NOMO-1 treated with DMSO at 0.1 percent for 48 hours (cell line): ENCODE results near the gene RBM3.
"Not testable (repeated sequence)": the region's sequence is repeated elsewhere in the genome, so short reads cannot be mapped to it uniquely, and the experiment has no call there.

Source experiments
- DNase-seq: peaks from one replicate; lab custom pipeline; 2025; ENCODE audit not compliant: unreplicated experiment; lab: John Stamatoyannopoulos, UW

The RBM3 gene

GRCh38 chrX:48574270-48575266 is at the start of gene RBM3:
Gene RBM3, plus strand, starts transcription at chrX:48574484. Its CDS starts 697 bp downstream, at chrX:48575181.
- peak; percentile 90 for DNase-seq

GRCh38 chrX:48525853-48526252 is 48.4 kb upstream of the RBM3 start:
- not testable (repeated sequence) for DNase-seq

DNA sequence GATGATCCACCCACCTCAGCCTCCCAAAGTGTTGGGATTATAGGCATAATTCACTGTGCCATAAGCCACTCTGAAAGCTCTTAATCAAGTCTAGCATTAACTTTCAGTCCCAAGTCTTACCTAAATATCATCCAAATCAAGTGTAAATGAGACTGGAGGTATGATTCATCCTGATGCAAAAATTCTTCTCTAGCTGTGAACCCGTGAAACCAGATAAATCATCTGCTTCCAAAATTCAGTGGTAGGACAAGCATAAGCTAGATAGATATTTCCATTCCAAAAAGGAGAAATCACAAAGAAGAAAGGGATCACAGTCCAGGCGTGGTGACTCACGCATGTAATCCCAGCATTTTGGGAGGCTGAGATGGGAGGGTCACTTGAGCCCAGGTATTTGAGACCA is 43.5 kb upstream of the RBM3 start:
- no peak for DNase-seq

- DNase-seq: no peak
Measured at GRCh38 chrX:48531358-48531959, 42.8 kb upstream of the RBM3 start.

DNA sequence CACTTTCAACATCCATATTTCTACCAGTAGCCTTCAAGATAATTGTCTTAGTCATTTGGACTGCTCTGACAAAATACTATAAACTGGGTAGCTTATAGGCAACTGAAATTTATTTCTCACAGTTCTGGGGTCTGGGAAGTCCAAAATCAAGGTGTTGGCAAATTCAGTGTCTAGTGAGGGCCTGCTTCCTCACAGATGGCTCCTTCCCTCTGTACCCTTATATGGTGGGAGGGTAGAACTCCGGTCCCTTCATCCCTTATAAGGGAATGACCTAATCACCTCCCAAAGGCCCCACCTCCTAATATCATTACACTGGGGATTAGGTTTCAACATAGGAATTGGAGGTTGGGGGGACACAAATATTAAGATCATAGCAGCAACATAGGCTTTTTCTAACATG is 42.1 kb upstream of the RBM3 start:
- no peak for DNase-seq

DNA sequence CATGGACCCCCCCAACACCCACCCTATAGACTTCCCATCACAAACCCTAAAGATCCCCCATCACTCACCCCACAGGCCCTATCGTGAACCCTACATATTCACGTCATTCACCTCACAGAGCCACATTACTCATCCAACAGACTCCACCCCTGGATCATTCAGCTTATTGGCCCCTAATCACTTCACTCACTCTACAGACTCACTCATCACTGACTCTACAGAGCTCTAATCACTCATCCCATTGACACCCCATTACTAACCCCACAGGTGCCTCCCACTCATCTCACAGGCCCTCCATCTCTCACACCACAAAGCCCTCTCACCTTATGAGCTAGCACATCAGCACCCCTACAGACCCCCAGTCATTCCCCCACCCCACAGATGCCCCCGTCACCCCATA is 41.1 kb upstream of the RBM3 start:
- no peak for DNase-seq

GRCh38 chrX:48538641-48539344 is 35.5 kb upstream of the RBM3 start:
- DNase-seq: no peak

DNA sequence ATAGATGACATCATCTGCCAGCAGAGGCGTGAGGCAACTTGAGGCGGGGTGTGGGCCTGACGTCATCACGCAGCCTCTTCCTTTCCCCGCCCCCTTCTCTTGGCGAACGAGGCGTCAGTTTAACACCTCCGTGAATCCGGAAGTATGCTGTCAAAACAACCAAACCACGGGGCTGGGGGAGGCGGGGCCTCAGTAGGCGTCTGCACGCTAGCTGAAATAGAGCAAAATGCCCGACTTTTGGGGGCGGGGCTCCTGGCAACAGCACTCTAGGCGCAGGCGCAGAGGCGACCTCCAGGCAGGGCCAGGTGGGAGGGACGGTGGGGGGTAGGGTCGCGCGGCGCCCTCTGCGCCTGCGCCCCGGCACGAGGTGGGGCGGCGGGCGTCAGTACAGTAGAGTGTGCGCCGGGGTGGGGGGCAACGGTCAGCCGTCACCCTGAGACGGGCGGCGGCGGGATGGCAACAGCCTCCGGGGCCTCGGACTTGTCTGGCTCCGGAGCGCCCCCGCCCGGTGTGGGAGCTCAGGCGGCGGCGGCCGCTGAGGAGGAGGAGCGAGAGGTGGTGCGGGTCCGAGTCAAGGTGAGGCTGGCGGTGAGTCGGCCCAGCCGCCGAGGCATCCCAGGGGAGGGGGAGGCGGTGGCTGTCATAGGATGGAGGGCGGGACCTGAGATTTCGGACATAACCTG is 34.8 kb upstream of the RBM3 start, which contains the start of gene TBC1D25:
TSS of gene TBC1D25 (plus strand) at position 370 of the 683 bp plus-strand sequence. CDS start at position 454, 84 bp downstream.
- peak; percentile 92 for DNase-seq

- peak; percentile 28 for DNase-seq
Measured at GRCh38 chrX:48540028-48540375, 34.3 kb upstream of the RBM3 start.

DNA sequence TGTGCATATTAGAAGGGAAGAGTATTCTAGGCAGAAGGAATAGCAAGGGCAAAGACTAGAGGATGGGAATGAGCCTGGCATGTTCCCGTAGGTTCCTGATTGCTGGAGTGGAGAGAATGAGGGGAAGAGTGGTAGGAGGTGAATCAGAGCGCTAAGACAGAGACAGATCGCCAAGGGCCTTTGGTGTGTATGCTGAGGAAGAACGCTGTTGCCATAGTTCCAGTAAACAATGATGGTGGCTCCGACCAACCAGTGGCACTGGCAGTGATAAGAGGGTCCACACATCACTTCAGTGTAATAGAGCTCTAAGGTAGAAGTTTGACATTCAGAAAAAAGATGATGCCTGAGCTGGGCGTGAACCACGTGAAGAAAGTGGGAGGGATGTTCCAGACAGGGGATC is 33.8 kb upstream of the RBM3 start:
- DNase-seq: no peak

GRCh38 chrX:48541140-48541814 is 33.0 kb upstream of the RBM3 start:
- DNase-seq: no peak

DNA sequence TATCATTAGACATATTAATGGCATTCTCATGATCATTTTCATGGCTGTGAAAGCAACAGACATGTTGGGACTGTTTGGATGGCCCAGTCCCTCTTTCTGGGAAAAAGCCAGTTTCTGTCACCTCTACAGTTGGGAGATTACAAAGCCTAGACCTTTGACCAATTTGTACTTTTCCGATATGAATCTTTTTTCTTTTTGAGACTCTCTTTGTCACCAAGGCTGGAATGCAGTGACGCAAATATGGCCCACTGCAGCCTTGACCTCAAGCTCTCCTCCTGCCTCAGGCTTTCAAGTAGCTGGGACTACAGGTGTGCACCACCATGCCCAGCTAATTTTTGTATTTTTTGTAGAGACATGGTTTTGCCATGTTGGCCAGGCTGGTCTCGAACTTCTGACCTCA is 25.4 kb upstream of the RBM3 start:
- no peak for DNase-seq

- DNase-seq: not testable (repeated sequence)
Measured at GRCh38 chrX:48555731-48556325, 18.5 kb upstream of the RBM3 start.

- no peak for DNase-seq
Measured at GRCh38 chrX:48558271-48558670, 16.0 kb upstream of the RBM3 start.

GRCh38 chrX:48559636-48560035 is 14.6 kb upstream of the RBM3 start:
- no peak for DNase-seq

GRCh38 chrX:48560056-48560455 is 14.2 kb upstream of the RBM3 start:
- DNase-seq: no peak

DNA sequence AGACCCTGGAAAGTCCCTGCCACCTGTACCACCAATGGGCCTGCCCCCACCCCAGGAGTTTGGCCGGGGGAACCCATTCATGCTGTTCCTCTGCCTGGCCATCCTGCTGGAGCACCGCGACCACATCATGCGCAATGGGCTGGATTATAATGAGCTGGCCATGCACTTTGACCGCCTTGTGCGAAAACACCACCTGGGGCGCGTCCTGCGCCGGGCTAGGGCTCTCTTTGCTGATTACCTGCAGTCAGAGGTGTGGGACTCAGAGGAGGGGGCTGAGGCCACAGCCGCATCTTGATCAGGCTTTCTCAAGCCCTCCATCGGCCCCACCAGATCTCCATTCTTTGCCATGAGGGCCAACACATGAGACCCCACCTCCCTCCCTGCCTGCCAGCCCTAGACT is 13.6 kb upstream of the RBM3 start:
- DNase-seq: no peak

- peak; percentile 21 for DNase-seq
Measured at GRCh38 chrX:48569958-48570357, 4.3 kb upstream of the RBM3 start.

DNA sequence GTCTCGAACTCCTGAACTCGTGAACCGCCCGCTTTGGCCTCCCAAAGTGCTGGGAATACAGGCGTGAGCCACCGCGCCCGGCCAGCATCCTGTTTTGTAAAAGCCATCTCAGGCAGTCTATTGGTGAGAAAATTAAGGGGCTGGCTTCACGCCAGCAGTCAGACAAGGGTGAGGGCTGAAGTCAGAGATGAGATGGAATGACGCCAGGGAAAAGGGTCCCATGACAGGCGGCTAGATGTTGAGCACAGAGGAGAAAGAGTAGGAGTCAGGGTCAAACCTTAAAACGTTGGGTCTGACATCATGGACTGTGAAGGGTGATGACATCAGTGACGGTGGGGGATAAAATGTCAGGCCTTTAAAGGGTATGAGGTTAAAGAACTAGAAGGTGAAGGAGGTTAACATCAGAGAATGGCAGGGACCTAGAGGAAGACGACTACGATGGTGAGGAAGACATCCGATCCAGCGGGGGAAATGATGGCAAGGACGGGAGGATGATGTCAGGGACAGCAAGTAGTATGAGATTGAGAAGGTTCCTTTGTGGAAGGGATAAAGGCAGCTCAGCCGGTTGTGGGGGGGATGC is 504 bp upstream of the RBM3 start:
- DNase-seq: peak; percentile 51

DNA sequence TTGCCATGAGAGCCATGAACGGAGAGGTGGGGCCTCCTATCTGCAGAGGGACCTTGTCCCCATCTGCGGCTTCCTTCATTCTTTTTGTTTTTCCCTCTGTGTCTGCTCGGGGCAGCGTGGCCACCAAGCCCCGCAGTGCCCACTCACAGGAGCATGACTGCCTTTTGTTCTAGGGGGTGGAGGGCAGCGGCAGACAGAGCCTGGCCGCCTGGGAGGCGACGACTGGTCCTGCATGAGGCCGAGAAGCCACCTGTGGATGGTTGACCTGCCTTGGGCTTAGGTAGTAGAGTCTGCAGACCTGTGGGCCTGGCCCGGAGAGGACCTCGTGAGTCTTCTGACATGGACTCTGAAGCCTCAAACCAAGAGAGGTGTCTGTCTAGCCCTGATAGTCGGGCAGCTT is 1.4 kb downstream of the RBM3 start:
- DNase-seq: no peak
